Neural cell (in vitro differentiated cells): ENCODE data around the gene FANCC. TPM values are rescaled to one million over a fixed set of nuclear protein-coding genes. Genes with fewer than 3 reads are reported as not detected.

ENCODE experiments used
- H2AFZ ChIP-seq: fragments of 200-600, 300-800 bp; sonication (generic), shearing (Covaris generic); 2 replicates; pipeline ENCODE4 v1.6.0; 2014; ENCODE audit warnings: low read depth, mild to moderate bottlenecking, antibody characterized with exemption, low read length, moderate library complexity
- H3F3A ChIP-seq: fragments of 200-600 bp; shearing (Covaris generic); 2 replicates; pipeline ENCODE4 v1.6.1; 2016; ENCODE audit warnings: mild to moderate bottlenecking, moderate library complexity, mixed read lengths, antibody characterized with exemption, low read length; ENCODE audit not compliant: insufficient read depth, poor library complexity, severe bottlenecking
- H3K27ac ChIP-seq: fragments of 200-600, 300-800 bp; sonication (generic), shearing (Covaris generic); 2 replicates; pipeline ENCODE4 v1.5.1; 2014; ENCODE audit warnings: mild to moderate bottlenecking, low read length, moderate library complexity
- H3K27me3 ChIP-seq: fragments of 300-800, 200-600 bp; sonication (generic), shearing (Covaris generic); 2 replicates; pipeline ENCODE4 v1.6.0; 2014; ENCODE audit warnings: mild to moderate bottlenecking, low read depth, low read length, moderate library complexity; ENCODE audit not compliant: insufficient read depth
- H3K36me3 ChIP-seq: fragments of 300-800, 200-600 bp; sonication (generic), shearing (Covaris generic); 2 replicates; pipeline ENCODE4 v1.5.1; 2014; ENCODE audit warnings: mild to moderate bottlenecking, antibody characterized with exemption, low read length, moderate library complexity; ENCODE audit not compliant: insufficient read depth
- H3K4me2 ChIP-seq: fragments of 300-800, 200-600 bp; sonication (generic), shearing (Covaris generic); 2 replicates; pipeline ENCODE4 v1.6.0; 2014; ENCODE audit warnings: mild to moderate bottlenecking, low read length
- H3K4me3 ChIP-seq: fragments of 300-800, 200-600 bp; sonication (generic), shearing (Covaris generic); 2 replicates; pipeline ENCODE4 v1.5.1; 2014; ENCODE audit warnings: mild to moderate bottlenecking, low read length, moderate library complexity
- H3K79me2 ChIP-seq: fragments of 200-600 bp; shearing (Covaris generic); replicated peaks from 2 replicates; pipeline ENCODE4 v1.6.0; 2014; ENCODE audit warnings: mild to moderate bottlenecking, low read length, moderate library complexity; ENCODE audit not compliant: insufficient read depth
- H3K9ac ChIP-seq: fragments of 300-800, 200-600 bp; sonication (generic), shearing (Covaris generic); 2 replicates; pipeline ENCODE4 v1.6.1; 2016; ENCODE audit warnings: mild to moderate bottlenecking, low read length, mixed read lengths
- H3K9me2 ChIP-seq: fragments of 200-600 bp; shearing (Covaris generic); 2 replicates; pipeline ENCODE4 v1.6.1; 2016; ENCODE audit warnings: mild to moderate bottlenecking, low read length, mixed read lengths; ENCODE audit not compliant: insufficient read depth
- H3K9me3 ChIP-seq: fragments of 200-600, 300-800 bp; sonication (generic), shearing (Covaris generic); 2 replicates; pipeline ENCODE4 v1.6.1; 2016; ENCODE audit warnings: mild to moderate bottlenecking, mixed run types, low read length, moderate library complexity, mixed read lengths
- H4K20me1 ChIP-seq: fragments of 200-600 bp; shearing (Covaris generic); 2 replicates; pipeline ENCODE4 v1.6.1; 2016; ENCODE audit warnings: mild to moderate bottlenecking, mixed run types; ENCODE audit not compliant: insufficient read depth
- EP300 ChIP-seq: fragments of 450-650 bp; conservative IDR thresholded peaks from 2 replicates; pipeline ENCODE4 v1.6.1; 2014; ENCODE audit warnings: antibody characterized with exemption, mild to moderate bottlenecking, moderate library complexity; ENCODE audit not compliant: poor library complexity, severe bottlenecking
- EZH2 ChIP-seq: fragments of 200-600, 300-800 bp; shearing (Covaris generic), sonication (generic); IDR thresholded peaks from 2 replicates; pipeline ENCODE4 v1.6.1; 2014; ENCODE audit warnings: antibody characterized with exemption, low read length, borderline replicate concordance, mild to moderate bottlenecking; ENCODE audit not compliant: insufficient read depth, poor library complexity, severe bottlenecking
- MXI1 ChIP-seq: fragments of 450-650 bp; conservative IDR thresholded peaks from 2 replicates; pipeline ENCODE4 v1.6.1; 2014; ENCODE audit warnings: antibody characterized with exemption, mild to moderate bottlenecking; ENCODE audit not compliant: poor library complexity, severe bottlenecking
- POLR2AphosphoS5 ChIP-seq: IDR thresholded peaks from 2 replicates; pipeline ENCODE4 v1.6.1; 2012
- RAD21 ChIP-seq: fragments of 450-650 bp; conservative IDR thresholded peaks from 2 replicates; pipeline ENCODE4 v1.6.1; 2014; ENCODE audit warnings: antibody characterized with exemption, mild to moderate bottlenecking, moderate library complexity
- REST ChIP-seq: IDR thresholded peaks from 2 replicates; pipeline ENCODE4 v1.6.1; 2012; ENCODE audit warnings: borderline replicate concordance
- SMC3 ChIP-seq: fragments of 450-650 bp; conservative IDR thresholded peaks from 2 replicates; pipeline ENCODE4 v1.6.1; 2014; ENCODE audit warnings: antibody characterized with exemption, mild to moderate bottlenecking, moderate library complexity; ENCODE audit not compliant: poor library complexity
- TAF1 ChIP-seq: IDR thresholded peaks from 2 replicates; pipeline ENCODE4 v1.6.1; 2012; ENCODE audit warnings: low read depth
- polyA plus RNA-seq: library from polyadenylated mRNA; depleted of rRNA; stranded (reverse); fragments of >200 nt; gene quantifications from 2 replicates; pipeline ENCODE4 v1.2.3, GENCODE V29; 2014
- TF ChIP-seq, protein P1 (sequence below): fragments of 450-650 bp; IDR thresholded peaks from 2 replicates; pipeline ENCODE4 v1.5.1; 2014; ENCODE audit warnings: antibody characterized with exemption, mild to moderate bottlenecking, moderate library complexity; ENCODE audit not compliant: poor library complexity, severe bottlenecking

Gene FANCC
- polyA plus RNA-seq, 1 donor from 2014 or later: 9.7 TPM

DNA sequence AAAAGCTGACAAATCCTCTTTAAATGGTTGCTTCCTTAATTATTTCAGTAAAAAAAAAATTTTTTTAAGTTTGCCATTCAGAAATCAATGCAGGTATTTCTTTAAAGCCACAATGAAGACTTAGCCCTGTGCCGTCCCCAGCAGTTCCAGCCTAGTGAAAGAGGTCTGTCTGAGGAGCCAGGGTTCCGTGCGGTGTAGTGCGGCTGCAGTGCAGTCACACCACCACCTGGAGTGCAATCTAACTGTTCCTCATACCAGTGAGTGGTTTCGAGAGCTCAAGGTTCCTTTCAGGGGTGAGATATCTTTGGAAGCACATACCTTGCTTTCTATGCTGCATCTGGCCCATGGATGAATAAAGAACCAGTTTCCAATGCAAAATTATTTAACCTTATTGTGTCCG lies 87.5 kb downstream of the FANCC start:
- Histone ChIP-seq H3K9me2 (no peaks in the 10 kb centered on the region), H3K9me3 (no peaks in the 10 kb centered on the region), H3K4me2 (no peak overlapping the region), H3K9ac (no peak overlapping the region), H3K36me3 (no peaks in the 10 kb centered on the region), H4K20me1 (no peaks in the 10 kb centered on the region), H3K27ac (no peak overlapping the region), H3K79me2 (no peaks in the 10 kb centered on the region), H3K4me3 (no peak overlapping the region), H2AFZ (no peak overlapping the region), H3F3A (no peaks in the 10 kb centered on the region), H3K27me3 (no peaks in the 10 kb centered on the region)
- TF ChIP-seq MXI1 (no peak), TAF1 (no peak)

GRCh38 chr9:95229230-95229915 lies 88.1 kb downstream of the FANCC start:
- Histone ChIP-seq H4K20me1 (no peaks in the 10 kb centered on the region), H3K79me2 (no peaks in the 10 kb centered on the region), H3K27ac (no peak overlapping the region), H3K4me3 (no peak overlapping the region), H3K9me2 (no peaks in the 10 kb centered on the region), H3K36me3 (no peaks in the 10 kb centered on the region), H3K9ac (no peak overlapping the region), H3K4me2 (no peak overlapping the region), H3K9me3 (no peaks in the 10 kb centered on the region), H3F3A (no peaks in the 10 kb centered on the region), H3K27me3 (no peaks in the 10 kb centered on the region), H2AFZ (no peak overlapping the region)
- TF ChIP-seq REST: no peak
- TF ChIP-seq EP300: no peak
- no peak for TF ChIP-seq EZH2
- no peak for TF ChIP-seq MXI1

GRCh38 chr9:95226921-95227320 lies 90.6 kb downstream of the FANCC start:
- H3K9ac ChIP-seq: no peak overlapping the region
- no peak for TF ChIP-seq TAF1
- TF ChIP-seq RAD21: no peak
- TF ChIP-seq, protein P1, sequence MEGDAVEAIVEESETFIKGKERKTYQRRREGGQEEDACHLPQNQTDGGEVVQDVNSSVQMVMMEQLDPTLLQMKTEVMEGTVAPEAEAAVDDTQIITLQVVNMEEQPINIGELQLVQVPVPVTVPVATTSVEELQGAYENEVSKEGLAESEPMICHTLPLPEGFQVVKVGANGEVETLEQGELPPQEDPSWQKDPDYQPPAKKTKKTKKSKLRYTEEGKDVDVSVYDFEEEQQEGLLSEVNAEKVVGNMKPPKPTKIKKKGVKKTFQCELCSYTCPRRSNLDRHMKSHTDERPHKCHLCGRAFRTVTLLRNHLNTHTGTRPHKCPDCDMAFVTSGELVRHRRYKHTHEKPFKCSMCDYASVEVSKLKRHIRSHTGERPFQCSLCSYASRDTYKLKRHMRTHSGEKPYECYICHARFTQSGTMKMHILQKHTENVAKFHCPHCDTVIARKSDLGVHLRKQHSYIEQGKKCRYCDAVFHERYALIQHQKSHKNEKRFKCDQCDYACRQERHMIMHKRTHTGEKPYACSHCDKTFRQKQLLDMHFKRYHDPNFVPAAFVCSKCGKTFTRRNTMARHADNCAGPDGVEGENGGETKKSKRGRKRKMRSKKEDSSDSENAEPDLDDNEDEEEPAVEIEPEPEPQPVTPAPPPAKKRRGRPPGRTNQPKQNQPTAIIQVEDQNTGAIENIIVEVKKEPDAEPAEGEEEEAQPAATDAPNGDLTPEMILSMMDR: no peak
- TF ChIP-seq EP300: no peak
- TF ChIP-seq REST: no peak
- no peak for TF ChIP-seq SMC3
- TF ChIP-seq POLR2AphosphoS5: no peak
- no peak for TF ChIP-seq MXI1
- TF ChIP-seq EZH2: no peak
- no peaks in the 10 kb centered on the region for H3K27me3 ChIP-seq
- no peak overlapping the region for H2AFZ ChIP-seq
- no peaks in the 10 kb centered on the region for H3K79me2 ChIP-seq
- H3K4me3 ChIP-seq: no peak overlapping the region
- H3K27ac ChIP-seq: no peak overlapping the region
- no peaks in the 10 kb centered on the region for H3K36me3 ChIP-seq
- no peaks in the 10 kb centered on the region for H3K9me2 ChIP-seq
- no peaks in the 10 kb centered on the region for H4K20me1 ChIP-seq
- H3K9me3 ChIP-seq: no peaks in the 10 kb centered on the region
- H3F3A ChIP-seq: no peaks in the 10 kb centered on the region
- H3K4me2 ChIP-seq: no peak overlapping the region
